Suprapubic skin (tissue), 4 donors: Measurements from ENCODE around the gene CDH1. TPM values are rescaled to one million over a fixed set of nuclear protein-coding genes. Genes with fewer than 3 reads are reported as not detected.

Experiments
- DNase-seq, 2 donors: peaks; one replicate each; pipeline ENCODE4 v3.0.0-alpha.2; 2019; ENCODE audit warnings: low spot score in 2 of 2
- H3K27ac ChIP-seq: fragments of 200-600 bp; sonication (generic); one replicate; pipeline ENCODE4 v1.5.1; 2019
- H3K27me3 ChIP-seq: fragments of 200-600 bp; sonication (generic); one replicate; pipeline ENCODE4 v1.5.1; 2019
- H3K36me3 ChIP-seq: fragments of 200-600 bp; sonication (generic); one replicate; pipeline ENCODE4 v1.5.1; 2019
- H3K4me1 ChIP-seq: fragments of 200-600 bp; sonication (generic); one replicate; pipeline ENCODE4 v1.5.1; 2019
- H3K4me3 ChIP-seq: fragments of 200-600 bp; sonication (generic); one replicate; pipeline ENCODE4 v1.5.1; 2019; ENCODE audit warnings: mild to moderate bottlenecking
- H3K9me3 ChIP-seq: fragments of 200-600 bp; sonication (generic); one replicate; pipeline ENCODE4 v1.5.1; 2019
- EP300 ChIP-seq: sonication (generic); formaldehyde crosslinking; IDR thresholded peaks from one replicate; pipeline ENCODE4 v1.6.1; 2017; ENCODE audit warnings: antibody characterized with exemption
- POLR2A ChIP-seq, 2 donors: fragments of 450-650 bp; IDR thresholded peaks; one replicate each; pipeline ENCODE4 v1.6.1; 2017; ENCODE audit warnings: antibody characterized with exemption in 2 of 2, mild to moderate bottlenecking in 2 of 2, moderate library complexity in 2 of 2
- POLR2AphosphoS5 ChIP-seq, 3 donors: sonication (generic); formaldehyde crosslinking; IDR thresholded peaks; one replicate each; pipeline ENCODE4 v1.6.1; 2017; ENCODE audit warnings: antibody characterized with exemption in 3 of 3
- WGBS: methylation state at CpG from one replicate; pipeline ENCODE4 v1.1.5; 2018; 5-methylcytosine and 5-hydroxymethylcytosine counted together
- total RNA-seq, 4 donors: library from RNA; depleted of rRNA; stranded (reverse); fragments of >200 nt; gene quantifications; one replicate each; pipeline ENCODE4 v1.1.0, GENCODE V29; 2016
- TF ChIP-seq, protein P1 (sequence below), 2 donors: fragments of 200-600 bp in 1 of 2; fragments of 450-650 bp in 1 of 2; sonication (generic) in 1 of 2; IDR thresholded peaks; one replicate each; pipeline ENCODE4 v1.5.1; 2016 to 2019; ENCODE audit warnings: antibody characterized with exemption in 2 of 2, mild to moderate bottlenecking in 1 of 2, moderate library complexity in 1 of 2

The CDH1 gene
- total RNA-seq, 4 donors from 2014 or later, result 175 to 248 (median 223) TPM

DNA sequence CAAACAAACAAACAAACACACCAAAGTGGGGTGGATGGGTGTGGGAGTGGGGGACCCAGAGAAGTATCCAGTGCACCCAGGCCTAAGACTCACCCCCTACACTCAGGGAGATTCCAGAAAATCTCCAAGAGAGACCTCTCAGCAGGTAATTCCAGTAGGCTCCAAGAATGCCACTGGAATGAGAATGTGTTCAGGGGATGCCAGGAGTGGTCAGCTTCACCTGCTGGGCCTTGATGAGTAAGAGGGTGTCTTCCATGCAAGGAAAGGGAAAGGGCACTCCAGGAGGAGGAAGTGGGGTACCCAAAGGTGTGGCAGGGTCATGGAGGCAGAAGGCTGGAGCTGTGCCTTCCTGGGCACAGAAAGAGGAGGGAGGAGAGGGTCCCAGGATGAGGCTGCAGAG lies 9.9 kb downstream of the CDH1 start:
- peaks cover 33% of the 10 kb centered on the region for H3K4me1 ChIP-seq
- DNase-seq, result no peak

DNA sequence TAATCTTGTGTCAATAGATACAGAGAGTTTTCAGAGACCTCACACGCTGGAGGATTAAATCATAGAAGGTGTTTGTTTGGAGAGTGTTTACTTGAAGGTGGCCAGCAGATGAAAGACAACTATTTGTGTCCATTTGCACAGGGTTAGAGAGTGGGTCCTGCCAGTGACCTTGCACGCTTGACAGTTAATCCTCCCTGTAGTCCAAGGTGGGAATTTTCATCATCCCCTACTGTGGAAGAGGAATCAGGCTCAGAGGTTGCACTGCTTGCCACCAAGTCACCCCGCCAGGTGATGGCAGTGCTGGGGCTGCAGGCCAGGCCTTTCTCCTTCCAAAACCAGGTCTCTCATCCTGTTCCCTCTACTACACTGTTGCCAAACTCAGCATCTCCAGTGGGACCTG lies 12.3 kb downstream of the CDH1 start:
- Histone ChIP-seq H3K27ac (no peak overlapping the region), H3K4me1 (peaks cover 21% of the 10 kb centered on the region), H3K4me3 (no peak overlapping the region), H3K27me3 (no peaks in the 10 kb centered on the region), H3K36me3 (no peaks in the 10 kb centered on the region), H3K9me3 (no peaks in the 10 kb centered on the region)
- no peak for DNase-seq
- TF ChIP-seq, protein P1, sequence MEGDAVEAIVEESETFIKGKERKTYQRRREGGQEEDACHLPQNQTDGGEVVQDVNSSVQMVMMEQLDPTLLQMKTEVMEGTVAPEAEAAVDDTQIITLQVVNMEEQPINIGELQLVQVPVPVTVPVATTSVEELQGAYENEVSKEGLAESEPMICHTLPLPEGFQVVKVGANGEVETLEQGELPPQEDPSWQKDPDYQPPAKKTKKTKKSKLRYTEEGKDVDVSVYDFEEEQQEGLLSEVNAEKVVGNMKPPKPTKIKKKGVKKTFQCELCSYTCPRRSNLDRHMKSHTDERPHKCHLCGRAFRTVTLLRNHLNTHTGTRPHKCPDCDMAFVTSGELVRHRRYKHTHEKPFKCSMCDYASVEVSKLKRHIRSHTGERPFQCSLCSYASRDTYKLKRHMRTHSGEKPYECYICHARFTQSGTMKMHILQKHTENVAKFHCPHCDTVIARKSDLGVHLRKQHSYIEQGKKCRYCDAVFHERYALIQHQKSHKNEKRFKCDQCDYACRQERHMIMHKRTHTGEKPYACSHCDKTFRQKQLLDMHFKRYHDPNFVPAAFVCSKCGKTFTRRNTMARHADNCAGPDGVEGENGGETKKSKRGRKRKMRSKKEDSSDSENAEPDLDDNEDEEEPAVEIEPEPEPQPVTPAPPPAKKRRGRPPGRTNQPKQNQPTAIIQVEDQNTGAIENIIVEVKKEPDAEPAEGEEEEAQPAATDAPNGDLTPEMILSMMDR (IDR thresholded peaks at IDR 0.05), result no peak
- TF ChIP-seq POLR2AphosphoS5 (IDR thresholded peaks at IDR 0.05) (no peak), EP300 (no peak), POLR2A (IDR thresholded peaks at IDR 0.05) (no peak)
- 80% methylated on average over 3 of the region's 3 CpGs for WGBS

More for the DNA sequence above, 9.9 kb downstream of the CDH1 start:
- Histone ChIP-seq H3K27me3 (no peaks in the 10 kb centered on the region), H3K4me3 (no peak overlapping the region), H3K9me3 (no peaks in the 10 kb centered on the region), H3K36me3 (no peaks in the 10 kb centered on the region), H3K27ac (no peak overlapping the region)
- TF ChIP-seq POLR2AphosphoS5 (IDR thresholded peaks at IDR 0.05), result no peak
- TF ChIP-seq, protein P1 (IDR thresholded peaks at IDR 0.05), result no peak
- no peak for TF ChIP-seq POLR2A (IDR thresholded peaks at IDR 0.05)
- no peak for TF ChIP-seq EP300

DNA sequence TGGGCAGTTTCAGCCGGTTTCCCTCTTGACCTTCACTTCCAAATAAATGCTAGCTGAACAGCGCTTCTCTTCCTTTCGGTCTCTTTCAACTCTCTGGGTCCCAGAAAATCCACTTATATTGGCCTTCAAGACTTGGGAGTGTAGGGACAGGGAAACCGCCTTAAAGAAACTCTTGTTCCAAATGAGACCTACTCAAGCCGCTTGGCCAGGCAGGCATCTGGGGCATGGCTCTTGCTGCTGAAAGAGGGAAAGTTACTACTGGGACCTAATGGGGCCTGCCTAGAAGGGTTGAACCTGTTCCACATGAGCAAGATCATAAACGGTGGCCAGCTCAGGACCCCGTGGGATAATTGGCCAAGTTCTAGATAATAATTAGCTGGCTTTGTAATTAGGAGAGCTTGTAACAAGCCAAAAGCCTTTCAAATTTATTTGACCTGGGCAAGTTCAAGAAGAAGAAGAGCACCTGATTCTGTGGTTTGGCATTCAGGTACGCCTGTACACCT lies 13.2 kb downstream of the CDH1 start:
- no peak overlapping the region for H3K4me3 ChIP-seq
- H3K27me3 ChIP-seq, result no peaks in the 10 kb centered on the region
- H3K36me3 ChIP-seq, result no peaks in the 10 kb centered on the region
- 78% methylated on average over 8 of the region's 8 CpGs for WGBS
- no peaks in the 10 kb centered on the region for H3K9me3 ChIP-seq
- H3K27ac ChIP-seq, result no peak overlapping the region
- peaks cover 22% of the 10 kb centered on the region for H3K4me1 ChIP-seq
- TF ChIP-seq, protein P1 (IDR thresholded peaks at IDR 0.05), result no peak
- TF ChIP-seq POLR2AphosphoS5 (IDR thresholded peaks at IDR 0.05) (no peak), EP300 (no peak), POLR2A (IDR thresholded peaks at IDR 0.05) (no peak)
- DNase-seq, result no peak

DNA sequence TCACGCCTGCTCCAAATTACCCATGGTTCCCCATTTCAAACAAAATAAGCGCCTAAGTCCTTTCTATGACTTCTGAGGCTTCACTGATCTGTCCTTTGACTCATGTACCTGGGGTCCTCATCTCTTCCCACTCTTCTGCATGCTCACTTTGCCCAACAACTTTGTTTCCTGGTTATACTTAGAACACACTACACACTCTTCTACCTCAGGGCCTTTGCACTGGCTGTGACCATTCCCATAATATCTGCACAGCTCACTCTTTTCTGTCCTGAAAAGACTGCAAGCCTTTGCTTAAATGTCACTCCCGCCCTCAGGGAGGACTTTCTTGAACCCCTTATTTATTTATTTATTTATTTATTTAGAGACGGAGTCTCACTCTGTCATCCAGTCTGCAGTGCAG lies 14.1 kb downstream of the CDH1 start:
- 93% methylated on average over 4 of the region's 4 CpGs for WGBS
- H3K36me3 ChIP-seq, result no peaks in the 10 kb centered on the region
- H3K27ac ChIP-seq, result no peak overlapping the region
- no peaks in the 10 kb centered on the region for H3K9me3 ChIP-seq
- no peak for DNase-seq
- no peak for TF ChIP-seq POLR2AphosphoS5 (IDR thresholded peaks at IDR 0.05)
- TF ChIP-seq POLR2A (IDR thresholded peaks at IDR 0.05), result no peak
- TF ChIP-seq, protein P1 (IDR thresholded peaks at IDR 0.05), result no peak
- no peak for TF ChIP-seq EP300
- H3K4me1 ChIP-seq, result peaks cover 24% of the 10 kb centered on the region
- no peak overlapping the region for H3K4me3 ChIP-seq
- H3K27me3 ChIP-seq, result no peaks in the 10 kb centered on the region

DNA sequence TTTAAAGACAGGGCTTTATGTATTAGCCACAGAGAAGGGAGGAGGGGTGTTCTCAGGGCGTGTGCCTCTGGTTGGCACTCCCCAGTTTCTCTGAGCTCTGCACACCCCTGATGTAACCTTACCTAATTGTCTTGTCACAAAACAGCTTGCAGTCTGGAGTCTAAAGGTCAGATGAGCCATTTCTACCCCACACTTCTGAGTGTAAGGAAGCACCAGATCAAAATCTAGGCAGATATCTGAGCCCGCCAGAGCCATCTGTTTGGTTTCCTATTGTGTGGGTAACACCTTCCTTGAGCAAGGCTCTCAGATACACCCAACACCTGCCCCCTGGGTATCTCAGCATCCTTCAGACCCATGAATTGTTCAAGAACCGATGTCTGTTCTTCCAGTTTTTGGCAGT lies 15.5 kb downstream of the CDH1 start:
- WGBS, result 54% methylated on average over 3 of the region's 3 CpGs
- no peaks in the 10 kb centered on the region for H3K9me3 ChIP-seq
- no peak overlapping the region for H3K4me3 ChIP-seq
- TF ChIP-seq POLR2AphosphoS5 (IDR thresholded peaks at IDR 0.05) (no peak), POLR2A (IDR thresholded peaks at IDR 0.05) (no peak), EP300 (no peak)
- TF ChIP-seq, protein P1 (IDR thresholded peaks at IDR 0.05), result no peak
- H3K4me1 ChIP-seq, result peaks cover 35% of the 10 kb centered on the region
- peak overlapping the region; percentile 40 for H3K27ac ChIP-seq
- H3K36me3 ChIP-seq, result no peaks in the 10 kb centered on the region
- no peaks in the 10 kb centered on the region for H3K27me3 ChIP-seq
- DNase-seq, result no peak
